ENCODE measurements around the gene MKLN1. TPM values are rescaled to one million over a fixed set of nuclear protein-coding genes. Genes with fewer than 3 reads are reported as not detected.
"Not testable (repeated sequence)": the region's sequence is repeated elsewhere in the genome, so short reads cannot be mapped to it uniquely, and the experiment has no call there.

MKLN1 gene
- total RNA-seq, 1 donor = 78.5 TPM

- Histone ChIP-seq H3K4me1 (ENCODE audit: insufficient read depth, low read length) (peaks cover 9% of the 10 kb centered on the region), H3K4me3 (ENCODE audit: low read length) (no peak overlapping the region), H3K9me3 (ENCODE audit: low read depth, low read length) (no peaks in the 10 kb centered on the region), H3K27me3 (ENCODE audit: insufficient read depth, low read length) (no peaks in the 10 kb centered on the region)
Measured at GRCh38 chr7:131499801-131500200, 172.1 kb downstream of the MKLN1 start.

- H3K4me3 ChIP-seq (ENCODE audit: low read length) = no peak overlapping the region
- H3K9me3 ChIP-seq (ENCODE audit: low read depth, low read length) = no peaks in the 10 kb centered on the region
- H3K4me1 ChIP-seq (ENCODE audit: insufficient read depth, low read length) = peaks cover 9% of the 10 kb centered on the region
- H3K27me3 ChIP-seq (ENCODE audit: insufficient read depth, low read length) = no peaks in the 10 kb centered on the region
Measured at GRCh38 chr7:131500357-131500756, 172.7 kb downstream of the MKLN1 start.

- Histone ChIP-seq H3K27me3 (ENCODE audit: insufficient read depth, low read length) (no peaks in the 10 kb centered on the region), H3K9me3 (ENCODE audit: low read depth, low read length) (no peaks in the 10 kb centered on the region), H3K4me1 (ENCODE audit: insufficient read depth, low read length) (peaks cover 9% of the 10 kb centered on the region), H3K4me3 (ENCODE audit: low read length) (no peak overlapping the region)
Measured at GRCh38 chr7:131501422-131501821, 173.7 kb downstream of the MKLN1 start.

- Histone ChIP-seq H3K4me1 (ENCODE audit: insufficient read depth, low read length) (peaks cover 9% of the 10 kb centered on the region), H3K27me3 (ENCODE audit: insufficient read depth, low read length) (no peaks in the 10 kb centered on the region), H3K4me3 (ENCODE audit: low read length) (no peak overlapping the region), H3K9me3 (ENCODE audit: low read depth, low read length) (no peaks in the 10 kb centered on the region)
Measured at GRCh38 chr7:131501930-131502685, 174.4 kb downstream of the MKLN1 start.

- H3K4me1 ChIP-seq (ENCODE audit: insufficient read depth, low read length) = peaks cover 10% of the 10 kb centered on the region
- H3K27me3 ChIP-seq (ENCODE audit: insufficient read depth, low read length) = no peaks in the 10 kb centered on the region
- no peak overlapping the region for H3K4me3 ChIP-seq (ENCODE audit: low read length)
- no peaks in the 10 kb centered on the region for H3K9me3 ChIP-seq (ENCODE audit: low read depth, low read length)
Measured at GRCh38 chr7:131502810-131503508, 175.3 kb downstream of the MKLN1 start.

- no peaks in the 10 kb centered on the region for H3K9me3 ChIP-seq (ENCODE audit: low read depth, low read length)
- H3K27me3 ChIP-seq (ENCODE audit: insufficient read depth, low read length) = no peaks in the 10 kb centered on the region
- peaks cover 12% of the 10 kb centered on the region for H3K4me1 ChIP-seq (ENCODE audit: insufficient read depth, low read length)
Measured at GRCh38 chr7:131503639-131504038, 176.0 kb downstream of the MKLN1 start.

GRCh38 chr7:131504157-131504899 is 176.7 kb downstream of the MKLN1 start:
- Histone ChIP-seq H3K27me3 (ENCODE audit: insufficient read depth, low read length) (no peaks in the 10 kb centered on the region), H3K4me1 (ENCODE audit: insufficient read depth, low read length) (peaks cover 12% of the 10 kb centered on the region), H3K9me3 (ENCODE audit: low read depth, low read length) (no peaks in the 10 kb centered on the region), H3K4me3 (ENCODE audit: low read length) (no peak overlapping the region)

More at GRCh38 chr7:131503639-131504038, 176.0 kb downstream of the MKLN1 start:
- no peak overlapping the region for H3K4me3 ChIP-seq (ENCODE audit: low read length)

GRCh38 chr7:131505037-131505620 is 177.5 kb downstream of the MKLN1 start:
- H3K27me3 ChIP-seq (ENCODE audit: insufficient read depth, low read length); H3K9me3 ChIP-seq (ENCODE audit: low read depth, low read length); H3K4me3 ChIP-seq (ENCODE audit: low read length): not testable (repeated sequence)
- peaks cover 12% of the 10 kb centered on the region for H3K4me1 ChIP-seq (ENCODE audit: insufficient read depth, low read length)

GRCh38 chr7:131505636-131506557 is 178.2 kb downstream of the MKLN1 start:
- H3K4me1 ChIP-seq (ENCODE audit: insufficient read depth, low read length) = peaks cover 12% of the 10 kb centered on the region
- H3K4me3 ChIP-seq (ENCODE audit: low read length) = no peak overlapping the region
- H3K9me3 ChIP-seq (ENCODE audit: low read depth, low read length) = no peaks in the 10 kb centered on the region
- H3K27me3 ChIP-seq (ENCODE audit: insufficient read depth, low read length) = no peaks in the 10 kb centered on the region

GRCh38 chr7:131506597-131506996 is 178.9 kb downstream of the MKLN1 start:
- H3K4me1 ChIP-seq (ENCODE audit: insufficient read depth, low read length) = peaks cover 11% of the 10 kb centered on the region
- H3K27me3 ChIP-seq (ENCODE audit: insufficient read depth, low read length) = no peaks in the 10 kb centered on the region
- H3K9me3 ChIP-seq (ENCODE audit: low read depth, low read length) = no peaks in the 10 kb centered on the region
- no peak overlapping the region for H3K4me3 ChIP-seq (ENCODE audit: low read length)

GRCh38 chr7:131507592-131508331 is 180.1 kb downstream of the MKLN1 start:
- Histone ChIP-seq H3K4me1 (ENCODE audit: insufficient read depth, low read length) (peaks cover 3% of the 10 kb centered on the region), H3K9me3 (ENCODE audit: low read depth, low read length) (no peaks in the 10 kb centered on the region), H3K27me3 (ENCODE audit: insufficient read depth, low read length) (no peaks in the 10 kb centered on the region), H3K4me3 (ENCODE audit: low read length) (no peak overlapping the region)

- Histone ChIP-seq H3K4me3 (ENCODE audit: low read length) (no peak overlapping the region), H3K27me3 (ENCODE audit: insufficient read depth, low read length) (no peaks in the 10 kb centered on the region), H3K9me3 (ENCODE audit: low read depth, low read length) (no peaks in the 10 kb centered on the region), H3K4me1 (ENCODE audit: insufficient read depth, low read length) (peaks cover 3% of the 10 kb centered on the region)
Measured at GRCh38 chr7:131508754-131509486, 181.2 kb downstream of the MKLN1 start.

- peaks cover 3% of the 10 kb centered on the region for H3K4me1 ChIP-seq (ENCODE audit: insufficient read depth, low read length)
- no peak overlapping the region for H3K4me3 ChIP-seq (ENCODE audit: low read length)
- H3K9me3 ChIP-seq (ENCODE audit: low read depth, low read length) = no peaks in the 10 kb centered on the region
- no peaks in the 10 kb centered on the region for H3K27me3 ChIP-seq (ENCODE audit: insufficient read depth, low read length)
Measured at GRCh38 chr7:131509781-131510180, 182.1 kb downstream of the MKLN1 start.

All from mononuclear cell (primary cell).